HG02885 (cell line): ENCODE data around the gene NUTF2.

Experiments
- ATAC-seq: cut with Tn5 transposase; IDR thresholded peaks from one replicate; pipeline ENCODE4 v1.9.1; 2021; ENCODE audit warnings: mild to moderate bottlenecking; ENCODE audit not compliant: unreplicated experiment, poor library complexity

The NUTF2 gene

GRCh38 chr16:67846320-67847063 is at the start of gene NUTF2:
TSS of gene NUTF2 (plus strand) at chr16:67846933. CDS start at chr16:67865131, 18,198 bp downstream.
- ATAC-seq: peak; percentile 63

- ATAC-seq: no peak
These were observed 46.3 kb upstream of the NUTF2 start for GRCh38 chr16:67800338-67800926.

GRCh38 chr16:67801241-67801640 is 45.5 kb upstream of the NUTF2 start:
- no peak for ATAC-seq

- ATAC-seq: no peak
These were observed 44.9 kb upstream of the NUTF2 start for GRCh38 chr16:67801883-67802282.

- ATAC-seq: no peak
These were observed 42.8 kb upstream of the NUTF2 start for GRCh38 chr16:67803894-67804293.

- no peak for ATAC-seq
These were observed 41.7 kb upstream of the NUTF2 start for GRCh38 chr16:67804853-67805542.

- ATAC-seq: no peak
These were observed 40.9 kb upstream of the NUTF2 start for GRCh38 chr16:67805718-67806427.

- peak; percentile 92 for ATAC-seq
These were observed 40.1 kb upstream of the NUTF2 start, which contains the start of the genes RANBP10 and TSNAXIP1 for GRCh38 chr16:67806428-67807147. TSS of gene RANBP10 (minus strand) at chr16:67806560. CDS start at chr16:67806536, 24 bp downstream. TSS of gene TSNAXIP1 (plus strand) at chr16:67806889. CDS start at chr16:67807150, 261 bp downstream.

GRCh38 chr16:67807148-67807682 is 39.5 kb upstream of the NUTF2 start:
- ATAC-seq: peak; percentile 3

GRCh38 chr16:67811899-67812298 is 34.8 kb upstream of the NUTF2 start:
- no peak for ATAC-seq

- no peak for ATAC-seq
These were observed 32.2 kb upstream of the NUTF2 start for GRCh38 chr16:67814567-67814966.

- no peak for ATAC-seq
These were observed 26.0 kb upstream of the NUTF2 start for GRCh38 chr16:67820608-67821259.

GRCh38 chr16:67822511-67822910 is 24.2 kb upstream of the NUTF2 start:
- no peak for ATAC-seq

GRCh38 chr16:67825119-67825518 is 21.6 kb upstream of the NUTF2 start:
- no peak for ATAC-seq

- no peak for ATAC-seq
These were observed 20.8 kb upstream of the NUTF2 start for GRCh38 chr16:67825906-67826305.

GRCh38 chr16:67828651-67829050 is 18.1 kb upstream of the NUTF2 start:
- no peak for ATAC-seq

GRCh38 chr16:67833030-67833414 is 13.7 kb upstream of the NUTF2 start:
- ATAC-seq: no peak

- ATAC-seq: peak; percentile 98
These were observed 13.1 kb upstream of the NUTF2 start for GRCh38 chr16:67833415-67834241.
